GM21786 (cell line): ENCODE data around the gene UCN.
"Not testable (repeated sequence)": the region's sequence is repeated elsewhere in the genome, so short reads cannot be mapped to it uniquely, and the experiment has no call there.

Source experiments
- ATAC-seq: cut with Tn5 transposase; IDR thresholded peaks from one replicate; pipeline ENCODE4 v1.9.1; 2021; ENCODE audit not compliant: unreplicated experiment

Gene UCN

GRCh38 chr2:27315122-27315521, 6.9 kb upstream of the UCN start:
- no peak for ATAC-seq

GRCh38 chr2:27314709-27315108, 6.5 kb upstream of the UCN start:
- no peak for ATAC-seq

GRCh38 chr2:27313882-27314645, 5.8 kb upstream of the UCN start:
- ATAC-seq = no peak

GRCh38 chr2:27312152-27312551, 3.9 kb upstream of the UCN start:
- ATAC-seq = no peak

GRCh38 chr2:27309651-27310050, 1.4 kb upstream of the UCN start:
- no peak for ATAC-seq

GRCh38 chr2:27307545-27308358, 493 bp downstream of the UCN start:
- ATAC-seq = no peak

- no peak for ATAC-seq
Measured at GRCh38 chr2:27307287-27307544, 1.0 kb downstream of the UCN start.

- no peak for ATAC-seq
Measured at GRCh38 chr2:27306573-27307286, 1.5 kb downstream of the UCN start.

GRCh38 chr2:27306136-27306535, 2.1 kb downstream of the UCN start:
- no peak for ATAC-seq

GRCh38 chr2:27305516-27305915, 2.7 kb downstream of the UCN start:
- ATAC-seq = no peak

GRCh38 chr2:27304488-27305240, 3.6 kb downstream of the UCN start:
- no peak for ATAC-seq

GRCh38 chr2:27303093-27304025, 4.9 kb downstream of the UCN start:
- no peak for ATAC-seq

GRCh38 chr2:27300606-27301005, 7.6 kb downstream of the UCN start:
- ATAC-seq = not testable (repeated sequence)

- no peak for ATAC-seq
Measured at GRCh38 chr2:27298391-27299080, 9.7 kb downstream of the UCN start.

GRCh38 chr2:27297195-27297594, 11.1 kb downstream of the UCN start:
- ATAC-seq = no peak

GRCh38 chr2:27296481-27296880, 11.8 kb downstream of the UCN start:
- ATAC-seq = no peak

- no peak for ATAC-seq
Measured at GRCh38 chr2:27294928-27295327, 13.3 kb downstream of the UCN start.

- no peak for ATAC-seq
Measured at GRCh38 chr2:27291865-27292264, 16.4 kb downstream of the UCN start.

- ATAC-seq = no peak
Measured at GRCh38 chr2:27290549-27290948, 17.7 kb downstream of the UCN start.

- no peak for ATAC-seq
Measured at GRCh38 chr2:27288610-27289009, 19.6 kb downstream of the UCN start.
